HL-60 (cell line): Measurements from ENCODE around the gene CD300LB.

Experiments used
- CTCF ChIP-seq: IDR thresholded peaks from one replicate; pipeline ENCODE4 v1.5.1; 2011; ENCODE audit warnings: low read length, control low read depth, inconsistent platforms; ENCODE audit not compliant: insufficient read depth
- GABPA ChIP-seq: IDR thresholded peaks from 2 replicates; pipeline ENCODE4 v1.6.1; 2012; ENCODE audit warnings: low read depth
- POLR2AphosphoS5 ChIP-seq: IDR thresholded peaks from 2 replicates; pipeline ENCODE4 v1.6.1; 2012; ENCODE audit warnings: low read depth
- REST ChIP-seq: IDR thresholded peaks from 2 replicates; pipeline ENCODE4 v1.6.1; 2012; ENCODE audit warnings: low read depth; ENCODE audit not compliant: insufficient replicate concordance

- TF ChIP-seq CTCF (no peak), GABPA (no peak), POLR2AphosphoS5 (no peak), REST (no peak)
Observed at GRCh38 chr17:74578979-74579378, 47.7 kb upstream of the CD300LB start.
